DOHH2 (cell line): ENCODE measurements around the gene FBLN1.

ENCODE experiments used
- EZH2phosphoT487 ChIP-seq: fragments of 200-600 bp; sonication (generic); IDR thresholded peaks from 2 replicates; pipeline ENCODE4 v1.6.1; 2017; ENCODE audit warnings: borderline replicate concordance, mild to moderate bottlenecking, antibody characterized with exemption, low read length, moderate library complexity, mixed read lengths
- TF ChIP-seq, protein P1 (sequence below): fragments of 200-600 bp; sonication (generic); IDR thresholded peaks from one replicate; pipeline ENCODE4 v1.5.1; 2014; ENCODE audit warnings: antibody characterized with exemption, mild to moderate bottlenecking, low read depth, low read length; ENCODE audit not compliant: poor library complexity, severe bottlenecking

DNA sequence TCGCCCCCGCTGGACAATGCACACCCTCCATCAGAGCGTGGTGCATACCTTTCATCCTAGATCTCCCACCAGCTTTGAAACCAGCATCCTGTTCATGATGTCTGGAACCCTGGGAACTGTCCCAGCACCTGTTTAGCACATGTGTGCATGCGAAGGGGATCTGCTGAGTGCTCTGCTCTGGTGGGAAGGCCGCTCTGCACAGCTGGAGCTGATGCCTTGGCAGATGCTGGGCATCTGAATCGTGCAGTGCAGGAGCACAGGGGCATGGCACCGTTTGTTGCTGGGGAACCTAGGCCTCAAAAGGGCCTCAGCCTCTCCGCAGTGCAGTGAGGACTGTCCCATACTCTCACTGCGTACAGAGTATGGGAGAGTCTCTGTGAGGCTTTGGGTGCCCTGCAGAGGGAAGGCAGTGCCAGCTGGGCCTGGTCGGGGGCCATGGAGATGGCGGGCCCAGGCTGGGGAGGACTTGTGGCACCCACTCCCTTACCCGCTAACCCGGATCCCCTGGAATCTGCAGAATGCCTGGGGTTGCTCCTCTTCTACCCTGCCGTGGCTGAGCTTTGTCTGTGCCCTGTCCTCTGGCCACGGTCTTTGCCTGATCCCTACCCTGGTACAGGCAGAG, 96.0 kb downstream of the FBLN1 start:
- TF ChIP-seq, protein P1, sequence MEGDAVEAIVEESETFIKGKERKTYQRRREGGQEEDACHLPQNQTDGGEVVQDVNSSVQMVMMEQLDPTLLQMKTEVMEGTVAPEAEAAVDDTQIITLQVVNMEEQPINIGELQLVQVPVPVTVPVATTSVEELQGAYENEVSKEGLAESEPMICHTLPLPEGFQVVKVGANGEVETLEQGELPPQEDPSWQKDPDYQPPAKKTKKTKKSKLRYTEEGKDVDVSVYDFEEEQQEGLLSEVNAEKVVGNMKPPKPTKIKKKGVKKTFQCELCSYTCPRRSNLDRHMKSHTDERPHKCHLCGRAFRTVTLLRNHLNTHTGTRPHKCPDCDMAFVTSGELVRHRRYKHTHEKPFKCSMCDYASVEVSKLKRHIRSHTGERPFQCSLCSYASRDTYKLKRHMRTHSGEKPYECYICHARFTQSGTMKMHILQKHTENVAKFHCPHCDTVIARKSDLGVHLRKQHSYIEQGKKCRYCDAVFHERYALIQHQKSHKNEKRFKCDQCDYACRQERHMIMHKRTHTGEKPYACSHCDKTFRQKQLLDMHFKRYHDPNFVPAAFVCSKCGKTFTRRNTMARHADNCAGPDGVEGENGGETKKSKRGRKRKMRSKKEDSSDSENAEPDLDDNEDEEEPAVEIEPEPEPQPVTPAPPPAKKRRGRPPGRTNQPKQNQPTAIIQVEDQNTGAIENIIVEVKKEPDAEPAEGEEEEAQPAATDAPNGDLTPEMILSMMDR: no peak
- TF ChIP-seq EZH2phosphoT487: no peak
